AG09319 (cell line): Measurements from ENCODE around the gene KCNIP4.

Source experiments
- DNase-seq: peaks from one replicate; pipeline ENCODE4 v3.0.0-alpha.2; 2010; ENCODE audit warnings: low read depth; ENCODE audit errors: extremely low read depth
- CTCF ChIP-seq: IDR thresholded peaks from 2 replicates; pipeline ENCODE4 v1.5.1; 2011; ENCODE audit warnings: low read depth, mild to moderate bottlenecking, inconsistent platforms, low read length, moderate library complexity

Gene KCNIP4

GRCh38 chr4:21385706-21386105, 562.9 kb downstream of the KCNIP4 start:
- no peak for TF ChIP-seq CTCF
- DNase-seq: no peak

- DNase-seq: no peak
- no peak for TF ChIP-seq CTCF
Observed at GRCh38 chr4:21384609-21385008, 564.0 kb downstream of the KCNIP4 start.

GRCh38 chr4:21380861-21381260, 567.7 kb downstream of the KCNIP4 start:
- TF ChIP-seq CTCF: no peak
- no peak for DNase-seq

- no peak for TF ChIP-seq CTCF
- DNase-seq: no peak
Observed at GRCh38 chr4:21377046-21377445, 571.5 kb downstream of the KCNIP4 start.

GRCh38 chr4:21376176-21376575, 572.4 kb downstream of the KCNIP4 start:
- TF ChIP-seq CTCF: no peak

GRCh38 chr4:21374641-21375368, 573.8 kb downstream of the KCNIP4 start:
- DNase-seq: no peak

More at GRCh38 chr4:21376176-21376575, 572.4 kb downstream of the KCNIP4 start:
- DNase-seq: no peak

More at GRCh38 chr4:21374641-21375368, 573.8 kb downstream of the KCNIP4 start:
- no peak for TF ChIP-seq CTCF
